Endothelial cell (in vitro differentiated cells): ENCODE results near the gene UPB1. TPM values are rescaled to one million over a fixed set of nuclear protein-coding genes. Genes with fewer than 3 reads are reported as not detected.

Experiments
- DNase-seq: peaks from one replicate; pipeline ENCODE4 v3.0.0; 2021; ENCODE audit warnings: low spot score
- H3K27ac Mint-ChIP-seq: one replicate; pipeline ENCODE4 v1.8.0; 2021; ENCODE audit warnings: mixed read lengths, inconsistent platforms; ENCODE audit not compliant: unreplicated experiment
- H3K27me3 Mint-ChIP-seq: one replicate; pipeline ENCODE4 v1.8.0; 2021; ENCODE audit warnings: mild to moderate bottlenecking, moderate library complexity, mixed read lengths, inconsistent platforms; ENCODE audit not compliant: unreplicated experiment
- H3K36me3 Mint-ChIP-seq: one replicate; pipeline ENCODE4 v1.8.0; 2021; ENCODE audit warnings: mild to moderate bottlenecking, low read depth, mixed read lengths, inconsistent platforms; ENCODE audit not compliant: unreplicated experiment
- H3K4me1 Mint-ChIP-seq: one replicate; pipeline ENCODE4 v1.8.0; 2021; ENCODE audit warnings: mild to moderate bottlenecking, mixed read lengths, inconsistent platforms; ENCODE audit not compliant: unreplicated experiment
- H3K4me3 Mint-ChIP-seq: one replicate; pipeline ENCODE4 v1.8.0; 2021; ENCODE audit warnings: mild to moderate bottlenecking, mixed read lengths, inconsistent platforms; ENCODE audit not compliant: unreplicated experiment
- H3K9me3 Mint-ChIP-seq: one replicate; pipeline ENCODE4 v1.8.0; 2021; ENCODE audit warnings: mixed read lengths, inconsistent platforms; ENCODE audit not compliant: unreplicated experiment
- CTCF ChIP-seq: fragments of 200-600 bp; sonication (generic); IDR thresholded peaks from one replicate; pipeline ENCODE4 v1.5.0; 2021; ENCODE audit warnings: antibody characterized with exemption; ENCODE audit not compliant: unreplicated experiment
- long read RNA-seq: library from polyadenylated mRNA; unstranded; transcript quantifications from one replicate; pipeline ENCODE4 v2.0.0, GENCODE V29; 2020; ENCODE audit not compliant: unreplicated experiment
- total RNA-seq: library from RNA; stranded (reverse); fragmentation: NEBNext Ultra II Directional; extraction: Animal tissue kit (Norgen Biotek cat#: 25700); gene quantifications from one replicate; pipeline ENCODE4 v1.2.1, GENCODE V29; 2021; ENCODE audit not compliant: unreplicated experiment

The UPB1 gene
- total RNA-seq: 0.13 TPM
- long read RNA-seq: 0 reads

GRCh38 chr22:24494528-24495364, at the start of gene UPB1:
UPB1 (plus strand) TSS chr22:24495332; CDS start chr22:24495404, 72 bp downstream.
- Mint-ChIP-seq H3K4me3 (no peak within 1 kb of the TSS), H3K27me3 (peaks cover 10% of the 10 kb centered on the region), H3K36me3 (peaks cover 10% of the 10 kb centered on the region), H3K27ac (no peak within 1 kb of the TSS), H3K9me3 (no peaks in the 10 kb centered on the region), H3K4me1 (peaks cover 15% of the 10 kb centered on the region)
- no peak for TF ChIP-seq CTCF
- no peak for DNase-seq

GRCh38 chr22:24445481-24446259, 49.5 kb upstream of the UPB1 start:
- H3K4me1 Mint-ChIP-seq: peaks cover 23% of the 10 kb centered on the region
- H3K9me3 Mint-ChIP-seq: no peaks in the 10 kb centered on the region
- peaks cover 8% of the 10 kb centered on the region for H3K27me3 Mint-ChIP-seq
- TF ChIP-seq CTCF: no peak
- H3K27ac Mint-ChIP-seq: no peak overlapping the region
- H3K36me3 Mint-ChIP-seq: peaks cover 4% of the 10 kb centered on the region
- no peak overlapping the region for H3K4me3 Mint-ChIP-seq
- no peak for DNase-seq

- Mint-ChIP-seq H3K9me3 (no peaks in the 10 kb centered on the region), H3K4me3 (no peak overlapping the region), H3K36me3 (peaks cover 4% of the 10 kb centered on the region), H3K27me3 (peaks cover 8% of the 10 kb centered on the region), H3K4me1 (peaks cover 20% of the 10 kb centered on the region), H3K27ac (no peak overlapping the region)
- no peak for TF ChIP-seq CTCF
- DNase-seq: no peak
These were observed 48.9 kb upstream of the UPB1 start for GRCh38 chr22:24446260-24446611.

- H3K27ac Mint-ChIP-seq: peak overlapping the region; percentile 53
- H3K4me1 Mint-ChIP-seq: peaks cover 21% of the 10 kb centered on the region
- DNase-seq: no peak
- TF ChIP-seq CTCF: no peak
- no peaks in the 10 kb centered on the region for H3K36me3 Mint-ChIP-seq
- H3K9me3 Mint-ChIP-seq: no peaks in the 10 kb centered on the region
- H3K27me3 Mint-ChIP-seq: peaks cover 8% of the 10 kb centered on the region
- H3K4me3 Mint-ChIP-seq: no peak overlapping the region
These were observed 44.5 kb upstream of the UPB1 start for GRCh38 chr22:24450610-24451009.

GRCh38 chr22:24451162-24451561, 44.0 kb upstream of the UPB1 start:
- Mint-ChIP-seq H3K9me3 (no peaks in the 10 kb centered on the region), H3K36me3 (no peaks in the 10 kb centered on the region), H3K27ac (no peak overlapping the region), H3K27me3 (peaks cover 5% of the 10 kb centered on the region), H3K4me3 (no peak overlapping the region), H3K4me1 (peaks cover 26% of the 10 kb centered on the region)
- DNase-seq: no peak
- no peak for TF ChIP-seq CTCF
